NCI-H345 (cell line): ENCODE data around the gene SIL1.
"Not testable (repeated sequence)": the region's sequence is repeated elsewhere in the genome, so short reads cannot be mapped to it uniquely, and the experiment has no call there.

Experiments
- DNase-seq: peaks from one replicate; lab custom pipeline; 2025; lab: John Stamatoyannopoulos, UW

SIL1 gene

GRCh38 chr5:139108063-139108824, 89.9 kb downstream of the SIL1 start:
- peak; percentile 88 for DNase-seq

GRCh38 chr5:139105621-139106071, 92.5 kb downstream of the SIL1 start:
- peak; percentile 91 for DNase-seq

DNA sequence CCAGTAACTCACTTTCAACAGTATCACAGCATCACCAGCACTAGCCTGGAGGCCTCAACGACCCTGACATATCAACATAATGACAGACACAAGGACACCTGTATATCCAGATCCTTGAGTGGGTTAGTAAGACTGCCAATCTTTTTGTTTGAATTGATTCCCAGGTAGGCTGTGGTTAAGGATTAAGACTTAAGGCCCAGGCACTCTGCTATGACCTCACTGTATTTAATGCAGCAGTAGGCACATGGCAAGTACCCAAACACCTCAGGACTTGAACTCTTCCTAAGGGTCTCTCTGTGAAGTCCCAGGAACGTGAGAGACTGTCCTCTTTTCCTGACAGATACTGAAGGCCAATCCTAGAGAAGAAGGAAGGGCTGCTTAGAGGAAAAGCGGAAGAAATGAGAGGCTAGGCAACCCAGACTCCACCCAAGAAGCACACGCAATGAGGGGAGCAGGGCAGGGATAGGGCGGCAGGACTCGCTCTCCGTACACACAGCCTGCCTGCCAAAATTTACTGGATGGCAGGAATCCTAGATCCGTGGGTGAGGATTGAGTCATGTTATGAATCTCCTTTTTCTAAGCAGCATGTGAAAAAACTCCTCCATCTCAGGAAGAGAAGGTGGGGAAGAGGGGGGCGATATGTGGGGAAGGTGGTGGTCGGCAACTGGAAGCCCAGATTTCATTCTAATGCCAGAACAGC, 93.4 kb downstream of the SIL1 start:
- no peak for DNase-seq

DNA sequence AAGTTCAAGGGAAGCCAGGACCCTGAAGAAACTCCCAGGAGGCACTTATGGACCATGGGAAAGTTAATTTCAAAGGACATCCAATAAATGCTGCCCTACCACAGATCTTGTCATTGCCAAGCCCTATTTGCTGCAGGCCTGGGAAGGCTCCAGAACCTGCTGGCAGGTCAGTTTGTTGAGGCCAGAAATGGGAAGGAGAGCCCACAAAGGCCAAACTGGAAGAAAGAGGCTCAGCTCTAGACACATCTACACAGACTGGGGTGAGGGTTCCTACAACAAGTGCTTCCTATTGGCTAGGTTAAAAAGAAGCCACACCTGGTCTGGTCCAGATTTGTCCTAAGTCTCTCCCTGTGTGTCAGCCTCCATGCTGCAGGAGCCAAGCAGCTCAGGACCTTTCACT, 94.4 kb downstream of the SIL1 start:
- DNase-seq = no peak

DNA sequence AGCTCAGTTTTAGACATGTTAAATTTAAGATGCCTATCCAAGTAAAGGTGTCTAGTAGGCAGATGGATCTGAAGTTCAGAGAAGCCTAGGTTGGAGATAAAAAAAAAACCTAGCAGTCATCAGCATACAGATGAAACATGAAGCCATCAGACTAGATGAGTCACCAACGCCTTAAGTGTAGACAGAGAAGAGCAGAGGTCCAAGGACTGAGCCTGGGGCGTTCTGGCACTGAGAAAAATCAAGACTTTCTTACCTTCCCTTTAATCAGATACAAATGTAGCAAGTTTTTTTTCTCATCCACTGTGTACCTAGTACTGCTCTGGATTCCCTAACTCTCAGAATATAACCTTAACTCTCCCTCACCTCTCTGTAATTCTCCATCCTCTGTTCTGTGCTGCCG, 97.3 kb downstream of the SIL1 start:
- no peak for DNase-seq

GRCh38 chr5:139094154-139095131, 103.7 kb downstream of the SIL1 start:
- no peak for DNase-seq

DNA sequence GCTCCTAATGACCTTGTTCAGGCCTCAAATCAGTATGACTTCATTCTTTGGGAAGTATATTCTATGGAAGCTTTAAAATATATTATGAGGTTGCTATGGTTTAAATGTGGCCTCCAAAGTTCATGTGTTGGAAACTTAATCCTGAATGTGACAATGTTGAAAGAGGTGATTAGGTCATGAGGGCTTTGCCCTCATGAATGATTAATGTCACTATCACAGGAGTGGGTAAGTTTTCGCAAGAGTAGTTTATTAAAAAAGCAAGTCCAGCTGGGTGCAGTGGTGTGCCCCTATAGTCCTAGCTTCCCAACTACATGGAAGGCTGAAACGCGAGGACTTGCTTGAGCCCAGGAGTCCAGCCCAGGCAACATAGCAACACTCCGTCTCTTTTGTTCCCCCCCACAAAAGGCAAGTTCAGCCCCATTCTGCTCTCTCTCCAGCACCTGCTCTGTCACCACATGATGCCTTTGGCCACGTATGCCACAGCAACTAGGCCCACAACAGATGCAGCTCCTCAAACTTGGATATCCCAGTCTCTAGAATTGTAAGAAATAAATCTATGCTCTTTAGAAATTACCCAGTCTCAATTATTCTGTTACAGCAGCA, 105.3 kb downstream of the SIL1 start:
- peak; percentile 36 for DNase-seq

DNA sequence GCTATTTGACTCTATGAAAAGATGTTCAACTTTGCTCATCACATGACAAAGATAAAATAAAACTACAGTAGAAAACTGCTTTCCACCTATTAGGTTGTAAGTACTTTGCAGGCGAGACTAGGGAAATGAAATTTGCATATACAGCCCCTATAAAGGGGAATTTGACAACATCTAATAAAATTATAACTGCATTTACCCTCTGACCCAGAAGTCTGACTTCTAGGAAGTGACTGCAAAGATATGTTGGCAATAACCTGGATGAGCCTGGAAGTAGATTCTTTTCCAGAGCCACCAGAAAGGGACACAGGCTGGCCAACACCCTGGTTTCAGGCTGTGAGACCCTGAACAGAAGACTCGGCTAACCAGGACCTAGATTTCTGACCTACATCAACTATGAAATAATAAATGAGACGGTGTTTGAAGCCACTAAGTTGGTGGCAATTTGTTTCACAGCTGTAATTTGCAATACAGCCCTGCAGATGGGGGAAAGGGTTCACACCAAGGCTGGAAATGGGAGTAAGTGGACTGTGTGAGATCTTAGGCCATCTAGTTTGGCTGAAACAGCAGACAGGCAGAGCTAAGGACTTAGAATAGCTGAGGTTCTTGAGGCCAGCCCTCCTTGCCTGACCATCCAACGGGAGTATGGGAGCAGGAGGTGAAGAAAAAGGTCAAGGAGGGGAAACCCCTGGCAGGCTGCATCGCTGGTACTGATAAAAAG, 106.6 kb downstream of the SIL1 start:
- peak; percentile 30 for DNase-seq

DNA sequence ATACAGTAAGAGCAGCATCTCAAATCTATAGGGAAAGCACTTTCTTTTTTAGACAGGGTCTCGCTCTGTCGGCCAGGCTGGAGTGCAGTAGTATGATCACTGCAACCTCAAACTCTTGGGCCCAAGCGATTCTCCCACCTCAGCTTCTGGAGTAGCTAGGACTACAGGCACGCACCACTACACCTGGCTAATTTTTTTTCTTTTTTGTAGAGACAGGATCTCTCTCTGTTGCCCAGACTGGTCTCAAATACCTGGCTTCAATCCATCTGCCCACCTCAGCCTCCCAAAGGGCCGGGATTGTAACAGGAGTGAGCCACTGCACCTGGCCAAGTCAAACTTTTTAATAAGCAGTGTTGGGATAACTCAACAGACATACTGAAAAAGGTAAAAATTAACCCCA, 107.6 kb downstream of the SIL1 start:
- no peak for DNase-seq

GRCh38 chr5:139088024-139088423, 110.1 kb downstream of the SIL1 start:
- no peak for DNase-seq

- DNase-seq = peak; percentile 82
Observed at GRCh38 chr5:139082813-139083498, 115.2 kb downstream of the SIL1 start.

DNA sequence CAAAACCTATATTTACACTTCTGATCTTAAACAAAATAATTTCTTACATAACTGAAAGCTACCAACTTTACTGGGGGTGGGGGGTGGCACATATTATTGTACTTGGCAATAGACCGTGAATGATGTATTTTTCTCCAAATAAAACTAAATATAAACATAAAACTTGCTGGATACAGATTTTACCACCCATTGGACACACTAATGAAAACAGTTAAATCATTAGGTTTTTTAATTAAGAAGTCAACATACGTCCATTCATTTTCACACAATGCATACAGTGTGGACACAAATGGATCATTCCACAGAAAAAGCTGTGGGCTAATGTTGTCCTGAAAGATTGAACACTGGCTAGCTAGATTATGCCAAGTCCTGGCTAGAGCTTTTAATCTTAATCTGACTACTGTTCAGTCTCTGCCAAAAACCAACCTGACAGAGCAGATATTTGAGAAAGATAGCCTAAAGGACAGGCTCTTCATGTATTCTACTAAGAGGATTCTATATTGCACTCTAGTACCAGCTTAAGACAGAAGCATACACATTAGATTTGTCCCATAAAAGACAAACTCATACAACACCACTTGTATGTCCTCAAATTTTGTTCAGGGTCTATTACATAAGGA, 118.1 kb downstream of the SIL1 start:
- DNase-seq = no peak

DNA sequence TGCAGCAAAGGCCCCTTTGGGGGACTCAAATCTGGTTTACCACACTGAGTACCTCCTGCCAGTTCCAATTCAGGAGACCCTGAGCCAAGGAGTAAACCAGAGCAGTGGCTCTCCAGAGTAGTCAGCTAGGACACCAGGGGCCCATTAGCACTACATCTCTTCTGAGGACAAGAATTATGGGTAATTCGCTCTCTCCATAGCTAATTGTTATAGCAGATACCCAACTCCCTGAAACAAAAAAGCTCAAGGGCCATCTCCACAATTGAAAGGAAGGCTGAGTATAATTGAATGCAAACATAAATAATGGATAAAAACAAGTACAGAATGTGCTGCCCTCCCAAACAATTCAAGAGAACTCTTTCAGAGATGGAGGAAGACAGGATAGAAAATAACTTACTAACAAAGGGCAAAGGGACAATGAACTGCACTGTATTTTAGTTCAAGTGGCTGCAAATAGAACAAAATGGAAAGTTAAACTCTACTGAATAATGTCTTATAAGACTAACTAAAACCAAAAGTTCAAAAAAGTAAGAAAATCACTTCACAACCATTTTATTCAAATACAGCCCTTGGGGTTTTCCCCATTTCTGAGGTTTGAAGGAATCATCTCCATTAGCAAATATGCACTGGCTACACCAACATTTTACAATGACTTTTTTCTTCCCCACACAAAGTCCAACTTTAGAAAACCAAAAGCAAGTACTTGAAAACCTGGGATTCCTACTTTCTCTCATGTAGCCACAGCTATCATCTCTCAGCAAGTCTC, 118.8 kb downstream of the SIL1 start:
- peak; percentile 32 for DNase-seq

DNA sequence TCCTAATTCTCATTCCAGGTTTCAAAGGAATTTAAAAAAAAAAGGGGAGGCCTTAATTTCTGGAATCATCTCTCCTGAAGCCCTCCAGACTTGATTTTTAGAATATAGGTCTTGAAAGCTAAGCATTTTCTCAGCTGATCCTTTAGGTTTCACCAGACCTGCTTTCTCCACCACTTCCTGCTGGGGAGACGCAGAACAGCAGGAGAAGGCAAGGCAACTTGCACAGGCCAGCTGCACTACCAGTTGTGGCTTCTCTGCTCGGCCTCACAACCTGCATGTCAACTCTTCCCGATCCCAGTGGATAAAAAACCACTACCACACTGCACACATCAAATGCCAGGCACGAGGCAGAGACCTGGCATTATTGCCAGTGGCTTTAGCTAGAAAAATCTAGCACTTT, 119.8 kb downstream of the SIL1 start:
- DNase-seq = no peak

DNA sequence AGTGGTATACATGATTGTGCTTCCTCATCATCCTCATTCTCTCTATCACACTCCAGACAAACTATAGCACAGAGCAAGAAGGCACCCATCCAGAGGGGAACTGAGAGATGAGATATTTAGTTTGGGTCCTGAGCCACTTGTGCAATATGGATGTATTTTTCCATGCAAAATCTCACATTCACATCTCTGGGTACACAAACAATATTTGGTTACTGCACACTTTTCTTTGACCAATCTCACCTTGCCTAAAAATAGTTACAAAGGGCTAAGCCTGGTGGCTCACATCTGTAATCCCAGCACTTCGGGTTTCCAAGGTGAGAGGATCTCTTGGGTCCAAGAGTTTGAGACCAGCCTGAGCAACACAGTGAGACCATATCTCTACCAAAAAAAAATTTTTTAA, 120.3 kb downstream of the SIL1 start:
- no peak for DNase-seq

GRCh38 chr5:139076111-139076510, 122.1 kb downstream of the SIL1 start:
- DNase-seq = no peak

GRCh38 chr5:139075066-139076050, 122.8 kb downstream of the SIL1 start:
- no peak for DNase-seq

DNA sequence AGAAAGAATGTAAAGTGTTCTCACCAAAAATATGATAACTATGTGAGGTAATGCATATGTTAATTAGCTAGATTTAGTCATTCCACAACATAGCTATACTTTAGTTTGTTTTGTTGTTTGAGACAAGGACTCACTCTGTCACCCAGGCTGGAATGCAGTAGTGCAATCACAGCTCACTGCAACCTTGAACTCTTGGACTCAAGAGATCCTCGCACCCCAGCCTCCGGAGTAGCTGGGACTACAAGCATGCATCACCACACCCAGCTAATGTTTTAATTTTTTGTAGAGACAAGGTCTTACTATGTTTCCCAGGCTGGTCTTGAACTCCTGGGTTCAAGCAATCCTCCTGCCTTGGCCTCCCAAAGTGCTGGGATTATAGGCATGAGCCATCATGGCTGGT, 124.2 kb downstream of the SIL1 start:
- DNase-seq = not testable (repeated sequence)
